H7 (cell line): ENCODE data around the gene VAV2. TPM values are rescaled to one million over a fixed set of nuclear protein-coding genes. Genes with fewer than 3 reads are reported as not detected.
A peak's percentile ranks its signal among the peaks of the same experiment; 100 is the strongest.

Experiments used
- DNase-seq: peaks from one replicate; pipeline ENCODE4 v3.0.0; 2012
- H3K27me3 ChIP-seq: 2 replicates; pipeline ENCODE4 v1.6.0; 2011; ENCODE audit warnings: mild to moderate bottlenecking, low read length; ENCODE audit not compliant: control insufficient read depth, insufficient read depth
- H3K36me3 ChIP-seq: replicated peaks from 2 replicates; pipeline ENCODE4 v1.5.1; 2011; ENCODE audit warnings: low read length; ENCODE audit not compliant: control insufficient read depth, insufficient read depth
- H3K4me3 ChIP-seq: 2 replicates; pipeline ENCODE4 v1.5.1; 2011; ENCODE audit warnings: low read depth, mild to moderate bottlenecking, control low read depth, low read length, moderate library complexity; ENCODE audit not compliant: insufficient read depth
- total RNA-seq: library from RNA; depleted of rRNA; stranded (reverse); fragments of >200 nt; shearing (Covaris generic); gene quantifications from 2 replicates; pipeline ENCODE4 v1.2.3, GENCODE V29; 2014

Gene VAV2
- total RNA-seq, 1 experiment from 2014 or later: 17.7 TPM

- no peaks in the 10 kb centered on the region for H3K27me3 ChIP-seq
- no peaks in the 10 kb centered on the region for H3K36me3 ChIP-seq
- DNase-seq: no peak
- H3K4me3 ChIP-seq: no peak overlapping the region
Observed at GRCh38 chr9:134010310-134011173, 18.4 kb upstream of the VAV2 start.

GRCh38 chr9:134007571-134007970 is 15.4 kb upstream of the VAV2 start:
- H3K4me3 ChIP-seq: no peak overlapping the region
- no peak for DNase-seq
- no peaks in the 10 kb centered on the region for H3K27me3 ChIP-seq
- H3K36me3 ChIP-seq: no peaks in the 10 kb centered on the region

GRCh38 chr9:134007150-134007549 is 15.0 kb upstream of the VAV2 start:
- no peaks in the 10 kb centered on the region for H3K27me3 ChIP-seq
- no peak for DNase-seq
- no peaks in the 10 kb centered on the region for H3K36me3 ChIP-seq

GRCh38 chr9:134005381-134005780 is 13.3 kb upstream of the VAV2 start:
- H3K36me3 ChIP-seq: no peaks in the 10 kb centered on the region

More at GRCh38 chr9:134007150-134007549, 15.0 kb upstream of the VAV2 start:
- H3K4me3 ChIP-seq: no peak overlapping the region

GRCh38 chr9:134004881-134005280 is 12.8 kb upstream of the VAV2 start:
- H3K4me3 ChIP-seq: no peak overlapping the region
- no peaks in the 10 kb centered on the region for H3K36me3 ChIP-seq
- DNase-seq: no peak
- no peaks in the 10 kb centered on the region for H3K27me3 ChIP-seq

More at GRCh38 chr9:134005381-134005780, 13.3 kb upstream of the VAV2 start:
- no peak overlapping the region for H3K4me3 ChIP-seq
- no peaks in the 10 kb centered on the region for H3K27me3 ChIP-seq
- DNase-seq: no peak

GRCh38 chr9:134004131-134004873 is 12.2 kb upstream of the VAV2 start:
- H3K4me3 ChIP-seq: no peak overlapping the region
- H3K27me3 ChIP-seq: no peaks in the 10 kb centered on the region
- no peaks in the 10 kb centered on the region for H3K36me3 ChIP-seq
- DNase-seq: no peak

GRCh38 chr9:134003237-134003636 is 11.1 kb upstream of the VAV2 start:
- Histone ChIP-seq H3K36me3 (no peaks in the 10 kb centered on the region), H3K4me3 (no peak overlapping the region)

GRCh38 chr9:134002796-134003195 is 10.7 kb upstream of the VAV2 start:
- H3K27me3 ChIP-seq: no peaks in the 10 kb centered on the region
- DNase-seq: no peak
- H3K4me3 ChIP-seq: no peak overlapping the region
- H3K36me3 ChIP-seq: no peaks in the 10 kb centered on the region

More at GRCh38 chr9:134003237-134003636, 11.1 kb upstream of the VAV2 start:
- no peak for DNase-seq
- no peaks in the 10 kb centered on the region for H3K27me3 ChIP-seq

- H3K27me3 ChIP-seq: no peaks in the 10 kb centered on the region
- H3K4me3 ChIP-seq: no peak overlapping the region
- no peaks in the 10 kb centered on the region for H3K36me3 ChIP-seq
- no peak for DNase-seq
Observed at GRCh38 chr9:133999851-134000265, 7.7 kb upstream of the VAV2 start.

- Histone ChIP-seq H3K27me3 (no peaks in the 10 kb centered on the region), H3K36me3 (no peaks in the 10 kb centered on the region), H3K4me3 (no peak overlapping the region)
- no peak for DNase-seq
Observed at GRCh38 chr9:133998915-133999595, 6.9 kb upstream of the VAV2 start.

GRCh38 chr9:133997584-133997983 is 5.5 kb upstream of the VAV2 start:
- H3K36me3 ChIP-seq: no peaks in the 10 kb centered on the region
- H3K4me3 ChIP-seq: no peak overlapping the region
- no peak for DNase-seq
- no peaks in the 10 kb centered on the region for H3K27me3 ChIP-seq

GRCh38 chr9:133996531-133997520 is 4.7 kb upstream of the VAV2 start:
- Histone ChIP-seq H3K4me3 (no peak overlapping the region), H3K36me3 (no peaks in the 10 kb centered on the region), H3K27me3 (no peaks in the 10 kb centered on the region)
- no peak for DNase-seq

GRCh38 chr9:133995012-133995896 is 3.1 kb upstream of the VAV2 start:
- peak; percentile 65 for DNase-seq
- no peaks in the 10 kb centered on the region for H3K27me3 ChIP-seq
- no peaks in the 10 kb centered on the region for H3K36me3 ChIP-seq
- H3K4me3 ChIP-seq: no peak overlapping the region
